ENCODE results near the gene CERS4.
A peak's percentile ranks its signal among the peaks of the same experiment; 100 is the strongest.
"Not testable (repeated sequence)": the region's sequence is repeated elsewhere in the genome, so short reads cannot be mapped to it uniquely, and the experiment has no call there.

The CERS4 gene

DNA sequence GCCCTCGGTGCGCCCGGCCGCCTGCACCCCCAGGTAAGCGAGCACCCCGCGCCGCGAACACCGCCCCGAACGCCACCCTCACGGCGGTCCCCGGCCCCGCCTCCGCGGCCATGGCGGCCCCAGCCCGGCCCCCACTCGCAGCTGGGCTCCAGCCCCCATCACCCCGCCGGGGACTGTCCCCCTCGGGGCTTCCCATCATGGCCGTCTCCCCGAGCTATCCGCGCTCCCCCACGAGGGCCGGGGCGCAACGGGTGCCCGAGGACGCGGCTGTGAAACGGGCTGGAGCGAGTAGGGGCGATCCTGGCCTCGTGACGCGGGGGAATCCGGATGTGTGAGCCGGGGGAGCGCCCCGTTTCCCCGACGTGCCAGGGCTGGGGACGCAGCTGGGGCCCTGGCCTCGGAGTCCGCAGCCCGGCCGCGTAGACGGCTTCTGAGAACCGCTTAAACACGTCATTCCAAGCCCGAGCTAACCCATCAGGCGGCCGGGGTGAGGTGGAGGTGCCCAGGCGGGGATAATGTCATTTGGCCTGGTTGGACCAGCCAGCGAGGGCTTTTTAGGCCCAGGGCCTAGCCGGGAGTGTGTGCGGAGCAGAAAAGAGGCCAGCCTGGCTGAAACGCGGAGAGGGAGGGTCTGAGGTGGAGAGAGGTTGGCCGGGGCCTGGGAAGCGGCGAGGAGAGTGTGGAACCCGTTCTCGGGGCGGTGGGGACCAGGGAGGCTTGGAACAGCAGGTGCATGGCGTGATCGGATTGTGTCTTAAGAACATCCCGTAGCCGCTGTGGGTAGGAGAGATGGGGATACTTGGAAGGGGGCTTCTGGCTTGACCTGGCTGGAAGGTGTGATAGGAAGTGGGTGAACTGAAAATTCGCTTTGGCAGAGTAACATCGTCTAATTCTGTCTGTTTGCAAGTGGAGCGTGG lies 550 bp downstream of the CERS4 start:
- DNase-seq (ENCODE audit: low read depth, low spot score) = no peak

DNA sequence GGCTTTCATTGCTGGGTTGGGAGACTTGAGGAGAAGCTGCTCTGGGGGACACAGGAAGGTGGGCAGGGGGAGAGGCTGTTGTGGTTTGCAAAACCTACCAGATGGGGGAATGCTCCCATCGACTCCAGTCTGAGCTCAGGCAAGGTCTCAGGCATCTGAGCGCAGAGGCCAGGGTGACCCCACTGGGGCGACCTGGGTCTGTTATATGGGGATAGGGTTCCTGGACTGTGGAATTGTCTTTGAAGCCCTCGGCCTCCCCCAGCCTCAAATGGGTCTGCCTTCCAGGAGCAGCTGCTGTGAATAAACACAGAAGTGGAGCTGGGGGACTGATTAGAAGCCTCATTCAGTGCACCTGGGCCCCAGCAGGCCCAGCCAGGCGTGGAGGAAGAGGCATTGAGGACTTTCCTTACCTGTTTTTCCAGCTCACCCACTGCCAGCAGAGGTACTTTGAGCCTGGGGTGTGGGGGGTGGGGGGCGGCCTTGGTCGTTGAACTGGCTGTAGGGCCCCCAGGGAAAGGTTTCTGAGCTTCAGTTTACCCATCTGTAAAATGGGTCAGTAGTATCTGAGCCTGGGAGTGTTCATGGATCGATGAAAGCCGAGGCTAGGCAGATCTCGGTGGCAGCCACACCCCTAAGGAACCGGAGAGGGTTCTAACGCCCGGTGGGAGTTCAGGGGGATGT lies 1.4 kb downstream of the CERS4 start:
- no peak for DNase-seq (ENCODE audit: low read depth, low spot score)

DNA sequence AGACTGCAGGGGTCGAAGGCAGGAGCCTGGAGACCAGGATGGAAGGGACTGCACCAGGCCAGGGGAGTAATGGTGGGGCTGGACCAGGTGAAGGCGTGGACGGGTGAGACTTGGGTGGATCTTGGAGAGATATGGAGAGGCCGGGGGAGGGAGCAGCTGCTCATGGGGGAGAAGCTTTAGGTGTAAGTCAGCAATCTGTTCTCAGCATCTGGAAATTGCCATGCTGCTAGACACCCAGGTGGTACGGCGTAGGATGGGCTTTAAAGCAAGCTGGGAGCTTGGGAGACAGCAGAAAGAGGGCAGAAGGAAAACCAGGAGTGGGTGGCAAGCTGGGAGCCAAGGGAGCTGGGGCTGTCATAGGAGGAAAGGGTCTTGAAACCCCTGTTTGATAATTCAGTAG lies 3.0 kb downstream of the CERS4 start:
- DNase-seq (ENCODE audit: low read depth, low spot score) = no peak

DNA sequence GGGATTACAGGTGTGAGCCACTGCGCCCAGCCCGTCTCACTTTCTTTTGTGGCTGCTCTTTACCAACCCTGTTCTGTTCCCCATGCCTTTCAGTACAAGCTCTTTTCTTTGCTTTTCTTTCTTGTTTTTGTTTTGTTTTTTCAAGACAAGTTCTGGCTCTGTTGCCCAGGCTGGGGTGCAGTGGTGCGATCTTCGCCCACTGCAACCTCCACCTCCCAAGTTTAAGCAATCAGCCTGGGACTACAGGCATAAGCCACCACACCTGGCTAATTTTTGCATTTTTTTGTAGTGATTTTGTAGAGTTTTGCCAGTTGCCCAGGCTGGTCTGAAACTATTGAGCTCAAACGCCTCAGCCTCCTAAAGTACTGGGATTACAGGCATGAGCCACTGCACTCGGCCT lies 3.7 kb downstream of the CERS4 start:
- no peak for DNase-seq (ENCODE audit: low read depth, low spot score)

DNA sequence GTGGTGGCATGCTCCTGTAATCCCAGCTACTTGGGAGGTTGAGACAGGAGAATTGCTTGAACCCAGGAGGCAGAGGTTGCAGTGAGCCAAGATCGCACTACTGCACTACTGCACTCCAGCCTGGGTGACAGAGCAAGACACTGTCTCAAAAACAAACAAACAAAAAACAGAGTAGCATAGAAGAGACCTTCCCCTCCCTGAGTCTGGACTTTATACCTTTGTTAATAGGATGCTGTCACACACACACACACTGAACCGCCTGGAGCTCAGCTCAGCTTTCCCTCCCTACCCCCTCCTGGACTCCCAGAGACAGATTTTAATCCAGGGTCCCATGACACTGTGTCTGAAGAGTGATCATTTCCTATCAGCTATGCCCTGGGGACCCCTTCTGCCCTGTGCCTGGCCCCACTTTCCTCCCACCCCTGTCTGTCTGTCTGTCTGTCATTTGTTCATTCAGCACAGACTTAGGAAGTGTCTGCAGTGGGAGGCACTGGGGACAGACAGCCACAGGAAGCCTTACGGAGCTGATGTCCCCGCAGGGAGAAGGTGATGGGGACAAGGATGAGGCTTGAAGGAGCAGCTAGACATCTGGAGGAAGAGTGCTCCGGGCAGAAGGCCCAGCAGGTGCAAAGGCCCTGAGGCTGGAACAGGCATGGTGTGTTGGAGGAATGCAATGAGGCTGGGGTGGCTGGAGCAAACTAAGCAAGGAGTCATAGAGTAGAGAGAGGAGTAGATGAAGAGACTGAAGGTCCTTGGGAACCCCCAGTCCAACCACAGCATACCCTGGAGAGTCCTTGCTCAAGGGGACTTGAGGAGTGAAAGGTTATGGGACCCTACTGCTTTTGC lies 4.9 kb downstream of the CERS4 start:
- DNase-seq (ENCODE audit: low read depth, low spot score) = no peak

DNA sequence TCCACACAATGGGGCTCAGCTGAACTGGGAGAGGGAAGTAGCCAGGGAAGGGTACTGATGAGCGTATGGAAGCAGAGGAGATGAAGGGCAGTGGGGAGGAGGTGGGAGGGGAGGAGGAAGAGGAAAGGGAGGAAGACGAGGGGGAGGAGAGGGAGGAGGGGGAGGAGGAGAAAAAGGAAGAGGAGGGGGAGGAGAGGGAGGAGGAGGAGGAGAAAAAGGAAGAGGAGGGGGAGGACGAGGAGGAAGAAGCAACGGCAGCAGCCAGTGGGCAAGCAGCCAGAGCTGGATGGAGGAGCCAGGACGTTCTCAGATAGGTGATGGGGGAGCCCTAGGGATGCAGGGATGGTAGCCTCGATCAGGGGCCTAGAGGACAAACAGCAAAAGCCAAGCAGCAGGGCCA lies 5.6 kb downstream of the CERS4 start:
- no peak for DNase-seq (ENCODE audit: low read depth, low spot score)

DNA sequence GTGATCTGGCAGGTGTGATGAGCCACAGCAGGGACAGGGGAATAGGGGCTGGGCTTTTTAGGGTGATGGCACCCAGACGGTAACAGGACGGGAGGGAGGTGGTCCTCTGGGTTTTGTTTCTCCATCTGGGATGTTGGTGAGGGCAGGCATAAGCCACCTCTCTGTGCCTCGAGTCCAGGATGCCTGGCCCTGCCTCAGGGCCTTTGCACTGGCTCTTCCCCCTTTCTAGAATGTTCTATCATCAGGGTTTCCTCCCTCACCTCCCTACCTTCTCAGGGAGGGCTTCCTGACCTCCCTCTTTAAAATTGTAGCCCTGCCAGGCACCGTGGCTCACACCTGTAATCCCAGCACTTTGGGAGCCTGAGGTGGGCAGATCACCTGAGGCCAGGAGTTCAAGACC lies 6.6 kb downstream of the CERS4 start:
- no peak for DNase-seq (ENCODE audit: low read depth, low spot score)

DNA sequence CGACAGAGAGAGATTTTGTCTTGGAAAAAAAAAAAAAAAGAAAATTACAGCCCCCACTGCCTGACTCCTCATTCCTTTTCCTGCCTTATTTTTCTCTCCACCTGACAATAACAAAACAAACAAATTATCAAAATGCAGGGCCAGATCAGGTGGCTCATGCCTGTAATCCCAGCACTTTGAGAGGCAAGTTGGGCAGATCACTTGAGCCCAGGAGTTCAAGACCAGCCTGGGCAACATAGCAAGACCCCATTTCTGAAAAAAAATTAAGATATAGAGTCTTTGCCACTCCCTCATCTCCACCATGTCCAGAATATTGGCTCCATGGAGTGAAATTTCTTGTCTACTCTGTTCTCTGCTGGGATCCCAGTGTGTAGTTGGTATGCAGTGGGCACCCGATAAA lies 7.2 kb downstream of the CERS4 start:
- DNase-seq (ENCODE audit: low read depth, low spot score) = no peak

DNA sequence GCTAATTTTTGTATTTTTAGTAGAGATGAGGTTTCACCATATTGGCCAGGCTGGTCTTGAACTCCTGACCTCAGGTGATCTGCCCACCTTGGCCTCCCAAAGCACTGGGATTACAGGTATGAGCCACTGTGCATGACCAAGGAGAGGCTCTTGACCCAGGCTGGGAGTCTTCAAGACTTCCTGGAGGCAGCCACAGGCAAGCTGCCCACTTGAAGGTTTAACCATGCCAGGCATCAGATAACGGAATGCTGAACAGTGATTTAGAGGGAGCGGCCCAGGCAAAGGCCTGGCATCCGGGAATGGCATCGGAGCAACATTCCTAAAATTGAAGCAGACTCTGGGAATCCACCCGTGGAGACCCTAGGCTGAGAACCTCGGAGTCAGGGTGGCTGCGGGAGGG lies 9.0 kb downstream of the CERS4 start:
- DNase-seq (ENCODE audit: low read depth, low spot score) = not testable (repeated sequence)

DNA sequence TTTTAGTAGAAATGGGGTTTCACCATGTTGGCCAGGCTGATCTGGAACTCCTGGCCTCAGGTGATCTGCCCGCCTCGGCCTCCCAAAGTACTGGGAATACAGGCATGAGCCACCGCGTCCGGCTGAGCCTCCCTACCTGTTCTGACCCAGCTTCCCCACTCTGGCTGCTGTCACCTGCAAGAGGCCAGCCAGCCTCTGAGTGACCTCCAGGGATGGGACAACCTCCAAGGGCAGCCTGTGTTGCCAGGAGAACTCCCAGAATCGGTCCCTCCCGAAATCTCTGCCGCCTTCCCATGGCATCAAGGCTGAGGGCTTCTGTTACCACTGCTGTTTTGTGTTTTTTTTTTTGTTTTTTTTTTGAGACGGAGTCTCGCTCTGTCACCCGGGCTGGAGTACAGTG lies 11.3 kb downstream of the CERS4 start:
- no peak for DNase-seq (ENCODE audit: low read depth, low spot score)

DNA sequence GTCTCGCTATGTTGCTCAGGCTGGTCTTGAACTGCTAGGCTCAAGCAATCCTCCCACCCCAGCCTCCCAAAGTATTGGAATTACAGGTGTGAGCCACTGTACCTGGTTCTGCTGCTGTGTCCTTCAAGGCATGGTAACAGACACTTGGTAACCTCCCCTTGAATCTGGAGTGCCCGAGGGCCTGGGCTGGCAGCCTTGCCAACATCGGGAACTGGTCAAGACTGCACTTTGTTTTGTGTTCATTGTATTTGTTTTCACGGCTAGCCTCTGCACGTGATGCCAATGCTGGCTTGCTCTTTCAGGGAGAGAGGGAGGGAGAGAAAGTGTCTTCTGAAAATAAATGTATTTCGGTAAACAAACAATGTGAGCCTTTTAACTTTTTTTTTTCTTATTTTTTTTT lies 12.0 kb downstream of the CERS4 start:
- DNase-seq (ENCODE audit: low read depth, low spot score) = no peak

DNA sequence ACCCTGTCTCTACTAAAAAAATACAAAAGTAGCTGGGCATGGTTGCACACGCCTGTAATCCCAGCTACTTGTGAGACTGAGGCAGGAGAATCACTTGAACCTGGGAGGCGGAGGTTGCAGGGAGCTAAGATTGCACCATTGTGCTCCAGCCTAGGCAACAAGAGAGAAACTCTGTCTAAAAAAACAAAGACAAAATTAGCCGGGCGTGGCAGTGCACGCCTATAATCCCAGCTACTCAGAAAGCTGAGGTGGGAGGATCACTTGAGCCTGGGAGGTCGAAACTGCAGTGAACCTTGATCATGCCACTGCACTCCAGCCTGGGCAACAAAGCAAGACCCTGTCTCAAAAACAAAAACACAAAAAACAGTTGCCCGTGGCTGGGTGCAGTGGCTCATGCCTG lies 14.3 kb downstream of the CERS4 start:
- DNase-seq (ENCODE audit: low read depth, low spot score) = not testable (repeated sequence)

DNA sequence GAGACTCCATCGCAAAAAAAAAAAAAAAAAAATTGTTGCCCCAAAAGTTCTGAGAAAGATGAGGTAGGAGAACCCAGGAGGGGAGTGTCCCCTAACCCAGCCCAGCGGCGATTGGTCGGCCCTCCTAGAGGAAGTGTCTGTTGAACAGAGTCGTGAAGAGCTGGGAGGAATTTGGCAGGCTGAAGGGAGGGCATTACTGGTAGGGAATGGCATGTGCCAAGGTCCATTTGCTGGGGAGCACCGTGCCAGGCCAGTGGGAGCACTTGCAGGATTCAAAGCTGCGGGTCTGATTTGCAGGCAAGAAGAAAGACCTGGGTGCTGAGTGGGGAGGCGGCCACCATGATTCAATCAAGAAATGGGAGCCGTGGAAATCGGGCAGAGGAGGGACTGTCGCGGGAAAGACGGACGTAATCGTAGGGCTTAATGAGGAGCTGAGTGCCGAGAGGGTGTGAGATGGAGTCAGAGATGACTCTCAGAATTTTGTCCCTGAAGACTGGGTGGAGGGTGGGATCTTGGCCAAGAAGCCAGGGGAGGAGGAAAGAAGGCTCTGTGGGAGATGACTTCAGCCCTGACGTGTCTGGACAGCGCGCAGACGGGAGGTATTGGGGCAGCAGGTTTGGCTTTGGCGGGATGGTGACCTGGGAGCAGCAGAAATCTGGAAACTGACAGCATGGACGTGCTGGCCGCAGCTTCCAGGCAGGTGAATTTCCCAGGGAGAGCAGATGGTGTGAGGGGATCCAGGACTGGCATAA lies 15.4 kb downstream of the CERS4 start:
- DNase-seq (ENCODE audit: low read depth, low spot score) = no peak

DNA sequence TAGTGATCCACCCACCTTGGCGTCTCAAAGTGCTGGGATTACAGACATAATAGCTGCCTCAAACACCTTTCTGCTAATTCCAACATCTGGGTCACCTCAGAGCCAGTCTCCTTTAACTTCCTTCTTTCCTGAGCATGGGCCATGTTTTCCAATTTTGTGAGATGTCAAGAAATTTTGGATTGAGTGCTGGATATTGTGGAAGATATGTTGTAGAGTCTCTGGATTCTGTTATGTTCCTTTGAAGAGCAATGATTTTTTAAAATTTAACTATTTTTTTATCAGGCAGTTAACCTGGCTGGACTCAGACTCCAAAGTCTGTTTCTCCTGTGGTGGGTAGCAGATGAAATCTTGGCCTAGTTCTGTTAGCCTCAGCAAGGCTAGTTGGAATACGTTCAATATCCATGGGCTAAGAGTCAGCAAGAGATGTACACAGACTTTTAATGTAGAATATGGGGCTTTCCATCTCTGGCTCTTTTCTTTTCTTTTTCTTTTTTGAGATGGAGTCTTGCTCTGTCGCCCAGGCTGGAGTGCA lies 22.0 kb downstream of the CERS4 start:
- no peak for DNase-seq (ENCODE audit: low read depth, low spot score)

DNA sequence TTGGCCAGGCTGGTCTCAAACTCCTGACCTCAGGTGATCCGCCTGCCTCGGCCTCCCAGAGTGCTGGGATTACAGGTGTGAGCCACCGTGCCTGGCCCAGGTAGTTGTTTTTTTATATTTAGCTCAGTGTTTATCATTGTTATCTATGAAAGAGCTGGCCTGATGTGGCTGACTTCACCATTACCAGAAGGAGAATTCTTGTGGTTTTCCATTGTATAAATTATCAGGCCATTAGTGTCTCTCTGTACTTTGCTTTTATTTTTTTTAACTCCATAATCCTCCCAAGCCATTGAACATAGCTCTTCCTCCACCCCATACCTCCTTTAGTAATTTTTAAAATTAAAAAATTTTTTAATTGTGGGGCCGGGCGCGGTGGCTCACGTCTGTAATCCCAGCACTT lies 24.2 kb downstream of the CERS4 start:
- DNase-seq (ENCODE audit: low read depth, low spot score) = no peak

DNA sequence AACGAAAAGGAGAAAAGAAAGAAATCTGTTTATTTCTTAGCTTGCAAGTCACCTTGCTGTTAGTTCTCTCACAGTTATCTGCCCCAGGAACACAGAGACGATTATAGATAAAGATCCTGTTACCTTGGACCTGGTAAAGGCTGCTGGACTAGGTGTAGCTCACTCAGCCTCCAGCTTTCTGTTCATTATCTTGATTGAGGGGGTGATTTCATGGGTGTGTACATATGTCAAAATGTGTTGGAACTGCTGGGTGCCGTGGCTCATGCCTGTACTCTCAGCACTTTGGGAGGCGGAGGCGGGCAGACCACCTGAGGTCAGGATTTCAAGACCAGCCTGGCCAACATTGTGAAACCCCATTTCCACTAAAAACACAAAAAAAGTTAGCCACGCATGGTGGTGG lies 27.9 kb downstream of the CERS4 start:
- DNase-seq (ENCODE audit: low read depth, low spot score) = no peak

DNA sequence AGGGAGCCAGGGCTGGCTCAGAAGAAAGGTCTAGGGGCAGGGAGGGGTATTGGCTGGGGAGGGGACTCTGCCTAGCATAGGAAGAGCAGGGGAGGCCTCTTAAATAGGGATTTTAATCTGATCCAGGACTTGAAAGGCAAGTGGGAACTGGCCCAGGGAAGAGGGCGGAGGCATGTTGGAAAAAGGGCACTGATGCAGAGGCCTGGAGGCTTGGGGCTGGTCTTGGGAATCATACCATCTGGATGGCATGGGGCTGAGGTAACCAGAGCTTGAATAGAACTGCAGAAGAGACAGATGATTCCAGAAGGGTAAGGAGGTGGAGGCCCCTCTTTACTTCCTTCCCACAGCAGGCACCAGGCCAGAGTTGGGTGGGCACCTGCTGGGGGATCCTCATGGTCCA lies 29.1 kb downstream of the CERS4 start:
- no peak for DNase-seq (ENCODE audit: low read depth, low spot score)

DNA sequence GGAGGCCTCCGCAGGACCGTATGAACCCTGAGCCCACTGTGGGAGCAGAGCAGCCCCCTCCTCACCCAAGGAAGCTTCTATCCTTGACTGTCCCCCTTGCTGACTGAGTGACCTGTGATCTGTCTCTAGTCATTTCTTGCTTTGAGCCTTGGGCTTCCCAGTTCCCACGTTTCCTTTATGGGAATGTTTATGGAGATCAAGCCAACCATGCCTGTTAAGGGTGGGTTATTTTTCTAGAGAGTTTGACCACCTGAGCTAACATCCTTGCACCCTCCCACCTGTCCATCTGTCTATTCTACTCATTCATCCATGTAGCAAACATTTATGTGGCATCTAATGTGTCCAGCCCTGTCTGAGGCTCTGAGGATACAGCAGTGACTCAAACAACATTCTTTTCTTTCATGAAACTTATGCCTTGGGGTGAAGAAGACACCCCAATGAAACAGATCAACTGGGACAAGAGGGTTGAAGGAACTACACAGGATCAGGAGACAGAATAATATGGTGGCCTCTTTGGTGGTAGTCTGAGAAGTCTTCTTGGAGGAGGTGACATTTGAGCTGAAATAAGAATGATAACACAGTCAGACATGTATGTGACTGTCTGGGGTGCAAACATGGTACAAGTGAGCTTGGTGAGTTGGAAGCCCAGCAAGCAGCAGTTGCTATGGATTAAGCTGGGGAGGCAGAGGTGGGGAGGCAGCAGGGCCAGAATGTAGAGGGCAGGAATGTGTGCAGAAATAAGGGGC lies 30.5 kb downstream of the CERS4 start:
- no peak for DNase-seq (ENCODE audit: low read depth, low spot score)

DNA sequence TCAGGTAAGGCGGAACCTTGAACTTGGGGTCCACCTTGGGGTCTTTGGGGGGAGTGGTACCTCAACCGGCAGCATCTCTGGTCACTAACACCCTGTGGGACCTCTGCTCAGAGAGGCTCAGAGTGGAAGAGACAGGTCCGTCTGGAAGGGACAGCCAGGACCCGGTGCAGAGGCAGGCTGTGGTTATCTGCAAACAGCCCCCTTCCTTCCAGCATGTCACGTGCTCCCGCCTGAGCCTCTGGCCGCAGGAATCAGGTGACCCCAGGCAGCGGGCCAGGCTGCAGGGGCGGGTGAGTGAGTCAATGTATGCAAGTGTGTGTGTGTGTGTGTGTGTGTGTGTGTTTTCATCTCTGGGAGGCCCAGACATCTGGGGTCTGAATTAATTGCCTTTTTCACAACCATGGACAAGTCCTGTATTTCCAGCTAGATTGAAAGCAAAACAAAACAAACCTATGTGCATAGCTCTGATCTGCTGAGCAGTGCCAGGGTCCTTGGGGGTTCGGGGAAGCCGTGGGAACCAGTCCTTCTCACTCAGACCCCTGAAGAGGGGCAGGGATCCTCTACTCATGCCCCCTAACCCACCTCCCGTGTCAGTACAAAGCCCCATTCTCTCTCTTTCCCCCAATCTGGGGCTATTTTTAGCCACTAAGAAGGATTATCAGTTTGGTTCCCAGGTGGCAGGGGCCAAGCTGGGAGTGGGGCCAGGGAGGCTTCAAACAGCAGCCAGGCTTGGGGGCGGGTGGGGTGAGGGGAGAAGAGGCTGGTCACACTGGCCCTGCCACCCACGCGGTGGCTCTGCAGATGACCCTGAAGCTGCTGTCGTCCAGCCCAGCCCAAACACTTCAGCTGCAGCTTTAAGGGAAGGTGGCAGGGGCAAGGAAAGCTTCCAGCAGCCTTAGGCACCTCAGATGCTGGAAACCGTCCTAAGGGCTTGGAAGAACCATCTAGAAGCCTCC lies 31.4 kb downstream of the CERS4 start:
- peak; percentile 65 for DNase-seq (ENCODE audit: low read depth, low spot score)

All from smooth muscle cell of the brain vasculature (primary cell).